CD4-positive, alpha-beta T cell treated with Interleukin-2 at 100 ng/mL for 4 hours (primary cell): ENCODE data around the gene SKIL.

Experiments used
- DNase-seq: peaks from one replicate; pipeline ENCODE4 v3.0.0-alpha.2; 2020; ENCODE audit warnings: low spot score

SKIL gene

GRCh38 chr3:170437696-170438407 lies 80.3 kb downstream of the SKIL start:
- no peak for DNase-seq

- DNase-seq: no peak
Observed at GRCh38 chr3:170438836-170439235, 81.3 kb downstream of the SKIL start.

- DNase-seq: no peak
Observed at GRCh38 chr3:170440344-170440743, 82.8 kb downstream of the SKIL start.

- no peak for DNase-seq
Observed at GRCh38 chr3:170441412-170441811, 83.9 kb downstream of the SKIL start.

GRCh38 chr3:170442947-170443346 lies 85.4 kb downstream of the SKIL start:
- DNase-seq: no peak

- DNase-seq: no peak
Observed at GRCh38 chr3:170443457-170443856, 85.9 kb downstream of the SKIL start.
